KMS-11 (cell line): ENCODE measurements around the gene MAP3K4.

Experiments used
- H2AFZ ChIP-seq: fragments of 200-600 bp; sonication (generic); 2 replicates; pipeline ENCODE4 v1.6.1; 2016; ENCODE audit warnings: antibody characterized with exemption, mixed run types, low read depth
- H3K27ac ChIP-seq: fragments of 200-600 bp; sonication (generic); 2 replicates; pipeline ENCODE4 v1.6.1; 2016; ENCODE audit warnings: mild to moderate bottlenecking, mixed run types
- H3K27me3 ChIP-seq: fragments of 200-600 bp; sonication (generic); 2 replicates; pipeline ENCODE4 v1.6.1; 2017; ENCODE audit warnings: mild to moderate bottlenecking, low read depth, mixed run types, moderate library complexity; ENCODE audit not compliant: insufficient read depth
- H3K36me3 ChIP-seq: fragments of 200-600 bp; sonication (generic); 2 replicates; pipeline ENCODE4 v1.6.1; 2017; ENCODE audit warnings: mild to moderate bottlenecking, mixed run types; ENCODE audit not compliant: insufficient read depth
- H3K4me1 ChIP-seq: fragments of 200-600 bp; sonication (generic); 2 replicates; pipeline ENCODE4 v1.6.1; 2016; ENCODE audit warnings: mild to moderate bottlenecking, low read depth, mixed run types; ENCODE audit not compliant: poor library complexity, severe bottlenecking
- H3K4me2 ChIP-seq: fragments of 200-600 bp; sonication (generic); 2 replicates; pipeline ENCODE4 v1.7.0; 2016; ENCODE audit warnings: mild to moderate bottlenecking, mixed run types
- H3K4me3 ChIP-seq: fragments of 200-600 bp; sonication (generic); IDR thresholded peaks from 2 replicates; pipeline ENCODE4 v1.6.1; 2017; ENCODE audit warnings: low read depth, low read length, mixed read lengths; ENCODE audit not compliant: insufficient read depth
- H3K79me2 ChIP-seq: fragments of 200-600 bp; sonication (generic); 2 replicates; pipeline ENCODE4 v1.6.1; 2016; ENCODE audit warnings: low read depth, mixed run types; ENCODE audit not compliant: insufficient read depth
- H3K9ac ChIP-seq: fragments of 200-600 bp; sonication (generic); 2 replicates; pipeline ENCODE4 v1.6.1; 2016; ENCODE audit warnings: mild to moderate bottlenecking, mixed run types
- H4K20me1 ChIP-seq: fragments of 200-600 bp; sonication (generic); 2 replicates; pipeline ENCODE4 v1.6.1; 2016; ENCODE audit warnings: mild to moderate bottlenecking, mixed run types; ENCODE audit not compliant: insufficient read depth
- CTCF ChIP-seq: fragments of 200-600 bp; sonication (generic); conservative IDR thresholded peaks from 2 replicates; pipeline ENCODE4 v1.6.1; 2017; ENCODE audit warnings: low read depth, mild to moderate bottlenecking, antibody characterized with exemption, low read length, moderate library complexity, mixed read lengths

MAP3K4 gene

DNA sequence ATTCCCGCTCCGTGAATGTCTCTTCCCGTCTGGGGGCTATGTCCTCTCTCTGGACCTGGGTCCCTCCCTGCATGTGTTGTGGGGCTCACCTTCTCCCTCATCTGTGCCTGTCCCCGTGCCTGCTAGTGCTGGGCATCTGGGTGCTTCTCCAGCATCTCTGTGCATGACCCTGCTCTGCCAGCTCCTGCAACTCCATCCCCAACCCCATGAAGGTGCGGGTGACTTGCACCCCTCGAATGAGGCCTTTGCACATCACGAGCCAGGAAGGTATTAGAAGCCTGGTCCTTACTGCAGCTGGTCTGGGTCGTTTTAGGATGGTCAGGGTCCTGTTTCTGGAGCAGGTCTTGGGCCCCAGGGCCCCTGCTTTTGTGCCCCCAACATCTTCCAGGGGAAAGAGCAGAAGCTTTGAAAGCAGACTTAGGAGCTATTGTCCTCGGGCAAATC, 172.6 kb downstream of the MAP3K4 start:
- Histone ChIP-seq H2AFZ (no peak overlapping the region), H3K4me1 (no peaks in the 10 kb centered on the region)
- no peak for TF ChIP-seq CTCF

DNA sequence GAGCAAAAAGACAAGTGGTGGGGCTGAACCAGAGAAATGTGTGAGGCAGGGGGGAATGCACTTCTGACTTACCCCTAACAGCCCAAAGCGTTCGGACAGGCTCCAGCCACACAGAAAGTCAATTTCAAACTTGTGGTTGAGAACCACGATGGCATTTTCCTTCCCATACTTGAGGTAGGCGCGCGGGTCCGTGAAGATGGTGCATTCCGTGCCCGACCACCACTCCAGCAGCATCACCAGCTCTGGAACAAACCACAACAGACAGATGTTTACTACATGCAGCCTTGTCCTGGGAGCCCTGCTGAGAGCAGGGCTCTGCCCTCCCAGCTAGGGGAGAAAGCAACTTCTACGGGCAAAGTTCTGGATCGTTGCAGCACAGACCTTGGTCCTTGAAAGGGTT, 174.6 kb downstream of the MAP3K4 start:
- no peaks in the 10 kb centered on the region for H3K79me2 ChIP-seq
- H4K20me1 ChIP-seq = no peaks in the 10 kb centered on the region
- H3K4me3 ChIP-seq = no peak overlapping the region
- H2AFZ ChIP-seq = no peak overlapping the region
- no peak overlapping the region for H3K4me2 ChIP-seq
- no peak for TF ChIP-seq CTCF
- no peaks in the 10 kb centered on the region for H3K4me1 ChIP-seq
- H3K9ac ChIP-seq = no peak overlapping the region
- no peak overlapping the region for H3K27ac ChIP-seq
- H3K27me3 ChIP-seq = no peaks in the 10 kb centered on the region
- no peaks in the 10 kb centered on the region for H3K36me3 ChIP-seq

More for the DNA sequence above, 172.6 kb downstream of the MAP3K4 start:
- no peak overlapping the region for H3K4me3 ChIP-seq
- no peak overlapping the region for H3K27ac ChIP-seq
- no peak overlapping the region for H3K9ac ChIP-seq
- no peaks in the 10 kb centered on the region for H3K27me3 ChIP-seq
- H3K4me2 ChIP-seq = no peak overlapping the region
- no peaks in the 10 kb centered on the region for H3K79me2 ChIP-seq
- H4K20me1 ChIP-seq = no peaks in the 10 kb centered on the region
- no peaks in the 10 kb centered on the region for H3K36me3 ChIP-seq

GRCh38 chr6:161166677-161167076, 175.1 kb downstream of the MAP3K4 start:
- Histone ChIP-seq H3K4me2 (no peak overlapping the region), H3K27ac (no peak overlapping the region), H3K4me1 (no peaks in the 10 kb centered on the region), H3K36me3 (no peaks in the 10 kb centered on the region), H2AFZ (no peak overlapping the region), H4K20me1 (no peaks in the 10 kb centered on the region), H3K9ac (no peak overlapping the region), H3K4me3 (no peak overlapping the region), H3K27me3 (no peaks in the 10 kb centered on the region), H3K79me2 (no peaks in the 10 kb centered on the region)
- TF ChIP-seq CTCF = no peak
